T-helper 17 cell (primary cell): ENCODE measurements around the gene ANAPC2. TPM values are rescaled to one million over a fixed set of nuclear protein-coding genes. Genes with fewer than 3 reads are reported as not detected.

Source experiments
- ATAC-seq: fragments of 150-1000 bp; cut with Tn5 transposase; 2 replicates; pipeline ENCODE4 v1.10.0; 2021; ENCODE audit warnings: mild to moderate bottlenecking, moderate library complexity
- DNase-seq, 3 donors: peaks; one replicate each; pipeline versions ENCODE4 v3.0.0 to v3.0.0-alpha.2; 2020 to 2021
- H3K9me3 ChIP-seq: one replicate; pipeline ENCODE4 v1.7.0; 2013; ENCODE audit warnings: low read length, mild to moderate bottlenecking; ENCODE audit not compliant: control insufficient read depth, poor library complexity, severe bottlenecking
- H3K27ac Mint-ChIP-seq: one replicate; pipeline ENCODE4 v1.8.0; 2022; ENCODE audit warnings: mild to moderate bottlenecking, moderate library complexity, mixed read lengths
- H3K27me3 Mint-ChIP-seq: one replicate; pipeline ENCODE4 v1.8.0; 2022; ENCODE audit warnings: mixed read lengths
- H3K36me3 Mint-ChIP-seq: one replicate; pipeline ENCODE4 v1.8.0; 2022; ENCODE audit warnings: low read depth, mixed read lengths
- H3K4me1 Mint-ChIP-seq: one replicate; pipeline ENCODE4 v1.8.0; 2022; ENCODE audit warnings: mild to moderate bottlenecking, mixed read lengths
- H3K4me3 Mint-ChIP-seq: one replicate; pipeline ENCODE4 v1.8.0; 2022; ENCODE audit warnings: mild to moderate bottlenecking, moderate library complexity, mixed read lengths
- total RNA-seq, 4 donors: library from RNA in 2 of 4; stranded (reverse) in 2 of 4; gene quantifications; one replicate each; pipeline ENCODE4 v1.2.3 and lab custom pipeline; 2022 to 2026

The ANAPC2 gene
- total RNA-seq, 2 donors from 2014 or later, result 114 to 116 TPM

DNA sequence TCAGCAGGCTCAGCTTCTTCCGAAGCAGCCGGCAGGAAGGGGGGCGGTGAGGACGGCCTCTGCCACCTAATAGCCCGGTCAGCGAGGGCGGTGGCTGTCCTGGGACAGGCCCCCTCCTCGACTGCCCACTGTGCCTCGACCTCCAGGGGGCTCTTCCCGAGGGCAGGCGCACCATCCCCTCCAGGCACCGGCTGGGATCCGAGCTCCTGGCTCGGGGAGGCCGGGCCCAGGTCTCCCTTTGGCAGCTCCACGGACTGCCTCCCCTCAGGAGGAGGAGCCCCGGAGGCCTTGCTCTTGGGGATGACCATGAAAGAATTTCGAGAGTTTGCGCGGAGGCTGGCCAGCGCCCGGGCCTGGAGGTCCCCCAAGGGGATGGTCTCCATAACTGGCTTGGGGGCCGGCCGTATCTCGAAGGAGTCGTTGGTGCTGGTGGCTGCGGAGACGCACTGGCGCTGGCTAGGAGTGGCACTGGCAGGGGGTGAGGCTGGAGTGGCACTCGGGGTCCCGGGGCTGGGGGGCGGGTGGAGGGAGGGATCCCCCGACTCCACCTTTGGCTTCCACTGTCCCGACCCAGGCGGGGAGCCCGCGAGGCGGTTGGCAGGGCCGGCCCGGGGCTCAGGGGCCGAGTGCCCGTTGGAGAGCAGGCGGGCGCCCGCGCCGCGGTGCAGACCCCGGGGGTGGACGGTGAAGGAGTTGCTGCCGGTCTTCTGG lies 11.2 kb upstream of the ANAPC2 start:
- no peaks in the 10 kb centered on the region for H3K9me3 ChIP-seq
- Mint-ChIP-seq H3K36me3 (no peaks in the 10 kb centered on the region), H3K27ac (no peak overlapping the region), H3K27me3 (no peaks in the 10 kb centered on the region), H3K4me1 (peaks cover 17% of the 10 kb centered on the region), H3K4me3 (peak overlapping the region; percentile 86)
- ATAC-seq (no peak), DNase-seq (no peak)

DNA sequence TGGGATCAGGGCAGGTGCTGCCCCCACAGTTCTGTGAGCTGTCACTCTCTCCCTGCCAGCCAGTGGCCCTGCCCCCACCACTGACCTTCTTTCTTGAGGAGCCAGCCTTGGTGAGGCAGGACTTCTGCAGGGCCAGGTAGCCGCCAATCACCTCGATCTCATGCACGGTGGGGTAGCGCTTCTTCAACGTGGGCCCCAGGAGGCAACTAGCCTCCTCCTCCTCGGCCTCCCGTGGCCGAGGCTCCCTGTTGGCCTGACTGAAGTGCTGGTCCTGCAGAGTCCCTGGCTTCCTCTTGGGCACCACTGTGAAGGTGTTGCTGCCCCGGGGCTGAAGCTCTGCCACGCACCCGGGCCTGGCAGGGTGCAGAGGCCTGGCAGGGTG lies 10.5 kb upstream of the ANAPC2 start:
- Mint-ChIP-seq H3K27ac (no peak overlapping the region), H3K4me1 (peaks cover 16% of the 10 kb centered on the region), H3K36me3 (no peaks in the 10 kb centered on the region), H3K4me3 (peak overlapping the region; percentile 1), H3K27me3 (no peaks in the 10 kb centered on the region)
- no peaks in the 10 kb centered on the region for H3K9me3 ChIP-seq
- DNase-seq, result no peak
- ATAC-seq, result no peak

DNA sequence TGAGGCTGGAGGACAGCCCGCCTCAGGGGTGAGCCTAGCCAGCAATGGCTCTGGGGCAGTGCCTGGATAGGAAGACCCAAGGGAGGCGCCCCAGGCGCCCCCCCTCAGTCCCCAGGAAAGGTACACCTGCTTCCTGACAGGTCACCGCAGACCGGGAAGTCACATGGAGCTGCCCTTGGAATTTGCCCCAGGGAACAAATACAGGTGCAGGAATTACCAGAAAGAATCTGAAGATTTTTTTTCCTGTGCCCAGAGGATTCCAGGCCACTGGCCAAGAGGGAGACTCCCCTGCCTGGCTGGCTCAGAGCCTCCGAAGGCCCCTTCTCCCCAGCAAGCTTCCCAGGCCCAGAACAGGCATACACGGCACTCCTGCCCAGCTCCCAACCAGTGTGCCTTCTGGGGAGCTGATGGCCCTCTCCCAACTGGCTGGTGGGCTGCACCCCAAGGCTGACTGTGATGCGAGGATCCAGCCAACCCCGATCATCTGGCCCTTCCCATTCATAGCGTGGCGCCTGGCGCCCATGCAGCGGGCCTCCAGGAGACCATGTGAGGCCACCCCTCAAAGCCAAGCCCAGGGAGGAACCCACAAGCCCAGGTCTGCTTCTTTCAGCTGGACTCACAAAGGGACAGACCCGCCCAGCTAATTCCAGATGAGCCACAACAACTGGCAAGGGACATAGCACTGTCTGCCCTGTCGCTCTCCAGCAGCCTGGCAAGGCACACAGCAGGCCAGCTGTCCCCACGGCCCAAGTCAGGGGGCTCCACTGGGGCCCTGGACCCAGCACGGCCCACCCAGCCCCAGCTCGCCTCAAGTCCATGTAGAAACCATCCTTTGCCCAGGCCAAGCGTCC lies 9.9 kb upstream of the ANAPC2 start:
- Mint-ChIP-seq H3K36me3 (no peaks in the 10 kb centered on the region), H3K4me1 (peaks cover 16% of the 10 kb centered on the region), H3K4me3 (peak overlapping the region; percentile 1), H3K27me3 (no peaks in the 10 kb centered on the region), H3K27ac (no peak overlapping the region)
- ATAC-seq (no peak), DNase-seq (no peak)
- no peaks in the 10 kb centered on the region for H3K9me3 ChIP-seq

DNA sequence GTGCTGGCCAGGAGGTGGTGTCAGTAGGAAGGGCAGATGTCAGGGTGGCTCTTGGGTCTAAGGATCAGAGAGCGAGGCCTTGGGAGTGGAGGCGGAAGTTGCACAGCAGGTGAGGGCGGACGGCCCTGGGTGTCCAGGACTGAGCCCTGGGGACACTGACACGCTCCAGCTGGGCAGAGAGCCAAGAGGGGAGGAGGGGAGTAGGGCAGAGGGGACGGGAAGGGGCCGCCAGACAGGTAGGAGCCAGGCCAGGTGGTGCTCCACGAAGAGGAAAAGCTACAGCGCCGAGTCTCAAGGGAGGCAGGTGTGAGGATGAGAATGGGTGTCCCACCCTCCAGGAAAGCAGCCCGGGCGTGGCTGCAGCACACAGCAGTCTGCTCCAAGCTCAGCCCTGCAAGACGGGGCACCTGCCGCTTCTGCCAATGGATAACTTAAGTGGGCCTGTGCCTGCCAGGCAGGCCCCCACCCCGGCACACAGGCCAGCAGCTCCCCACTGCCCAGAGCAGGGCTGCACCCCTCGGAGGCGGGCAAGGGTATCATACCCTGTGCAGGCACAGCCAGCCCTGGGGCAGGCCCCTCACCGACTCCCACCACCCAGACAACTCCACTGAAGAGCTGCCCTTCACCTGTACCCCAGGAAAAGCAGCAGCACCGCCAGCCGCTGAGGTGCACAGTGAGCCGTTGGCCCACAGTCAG lies 7.3 kb upstream of the ANAPC2 start:
- ATAC-seq (no peak), DNase-seq (no peak)
- no peaks in the 10 kb centered on the region for H3K27me3 Mint-ChIP-seq
- no peaks in the 10 kb centered on the region for H3K36me3 Mint-ChIP-seq
- no peak overlapping the region for H3K27ac Mint-ChIP-seq
- no peak overlapping the region for H3K4me3 Mint-ChIP-seq
- H3K4me1 Mint-ChIP-seq, result peaks cover 8% of the 10 kb centered on the region
- no peaks in the 10 kb centered on the region for H3K9me3 ChIP-seq

DNA sequence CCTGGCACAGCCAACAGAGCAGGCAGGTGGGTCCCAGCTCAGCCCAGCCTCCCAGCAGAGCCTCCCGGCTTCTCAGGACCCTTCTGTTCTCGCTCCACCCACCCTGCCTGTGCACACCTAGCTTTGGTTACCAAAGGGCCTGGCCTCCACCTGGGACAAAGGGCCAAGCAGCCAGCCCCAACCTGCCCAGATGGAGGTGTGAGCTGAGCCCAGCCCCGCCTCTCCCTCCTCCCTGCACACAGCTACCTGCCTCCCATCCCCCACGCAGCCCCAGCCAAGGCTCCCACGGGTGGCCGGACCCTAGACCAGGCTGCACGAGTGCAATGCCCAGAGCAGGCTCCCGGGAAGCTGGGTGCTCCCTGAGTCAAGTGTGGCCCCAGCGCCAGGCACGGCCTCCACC lies 6.5 kb upstream of the ANAPC2 start:
- Mint-ChIP-seq H3K36me3 (no peaks in the 10 kb centered on the region), H3K4me1 (peaks cover 11% of the 10 kb centered on the region), H3K27ac (no peak overlapping the region), H3K27me3 (no peaks in the 10 kb centered on the region), H3K4me3 (no peak overlapping the region)
- H3K9me3 ChIP-seq, result no peaks in the 10 kb centered on the region
- ATAC-seq (no peak), DNase-seq (no peak)

DNA sequence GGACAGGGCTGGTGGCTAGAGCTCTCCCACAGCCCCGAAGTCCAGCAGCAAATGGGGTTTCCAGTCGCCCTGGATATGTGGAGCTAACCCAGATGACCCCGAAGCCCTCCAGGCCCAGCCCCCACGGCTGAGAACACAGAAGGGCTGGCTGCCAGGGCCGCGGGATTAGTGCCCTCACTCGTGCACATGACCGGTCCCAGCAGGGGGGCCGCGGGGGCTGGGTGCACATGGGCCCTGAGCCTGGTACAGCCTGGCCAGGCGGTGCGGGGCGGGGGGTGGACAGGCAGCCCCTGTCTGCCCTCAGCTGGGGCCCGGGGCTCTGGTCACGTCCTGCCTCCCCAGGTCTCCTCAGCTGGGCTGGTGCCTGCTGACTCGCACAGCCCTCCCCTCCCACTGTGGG lies 6.0 kb upstream of the ANAPC2 start:
- H3K4me3 Mint-ChIP-seq, result no peak overlapping the region
- DNase-seq (no peak), ATAC-seq (no peak)
- no peaks in the 10 kb centered on the region for H3K27me3 Mint-ChIP-seq
- no peaks in the 10 kb centered on the region for H3K36me3 Mint-ChIP-seq
- H3K4me1 Mint-ChIP-seq, result peaks cover 12% of the 10 kb centered on the region
- no peak overlapping the region for H3K27ac Mint-ChIP-seq
- no peaks in the 10 kb centered on the region for H3K9me3 ChIP-seq

DNA sequence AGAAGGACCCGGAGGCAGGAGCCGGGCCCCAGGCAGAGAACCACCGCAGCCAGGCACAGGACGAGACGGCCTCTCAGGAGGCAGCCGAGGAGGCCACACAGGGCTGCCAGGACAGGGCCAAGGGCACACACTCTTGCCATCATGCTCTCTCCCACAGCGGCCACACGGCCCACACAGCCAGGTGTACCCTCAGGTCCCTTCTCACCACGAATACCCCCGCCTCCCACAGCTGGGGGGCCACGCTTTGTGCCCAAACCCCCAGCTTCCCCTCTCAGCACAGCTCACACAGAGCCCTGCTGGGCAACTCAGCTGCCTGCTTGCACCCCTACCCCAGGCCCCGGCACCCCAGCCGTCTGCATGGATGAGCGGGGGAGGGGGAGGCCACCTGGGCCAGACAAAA lies 5.4 kb upstream of the ANAPC2 start:
- H3K9me3 ChIP-seq, result no peaks in the 10 kb centered on the region
- no peak for DNase-seq
- no peak for ATAC-seq
- Mint-ChIP-seq H3K4me1 (peaks cover 17% of the 10 kb centered on the region), H3K36me3 (no peaks in the 10 kb centered on the region), H3K27ac (no peak overlapping the region), H3K27me3 (no peaks in the 10 kb centered on the region), H3K4me3 (no peak overlapping the region)

DNA sequence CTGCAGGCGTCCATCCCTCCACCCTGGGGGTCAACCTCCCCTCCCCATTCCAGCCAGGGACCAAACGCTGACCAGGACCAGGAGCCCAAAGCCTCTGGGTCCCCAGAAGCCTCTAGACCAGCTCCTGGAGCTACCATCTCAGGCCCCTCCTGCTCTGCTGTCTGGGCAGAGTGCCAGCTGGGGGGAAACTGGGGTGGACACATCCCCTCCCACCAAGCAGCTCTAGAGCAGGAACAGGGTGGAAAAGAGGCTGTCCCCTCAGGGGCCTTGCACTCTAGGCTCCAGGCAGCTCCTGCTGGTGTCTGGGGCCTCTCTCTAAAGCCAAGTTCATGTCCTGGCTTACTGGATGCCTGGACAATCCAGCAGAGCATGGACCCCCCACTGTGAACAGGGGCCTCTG lies 4.5 kb upstream of the ANAPC2 start:
- DNase-seq (no peak), ATAC-seq (no peak)
- Mint-ChIP-seq H3K27me3 (no peaks in the 10 kb centered on the region), H3K27ac (no peak overlapping the region), H3K4me1 (peaks cover 21% of the 10 kb centered on the region), H3K4me3 (no peak overlapping the region), H3K36me3 (no peaks in the 10 kb centered on the region)
- H3K9me3 ChIP-seq, result no peaks in the 10 kb centered on the region

DNA sequence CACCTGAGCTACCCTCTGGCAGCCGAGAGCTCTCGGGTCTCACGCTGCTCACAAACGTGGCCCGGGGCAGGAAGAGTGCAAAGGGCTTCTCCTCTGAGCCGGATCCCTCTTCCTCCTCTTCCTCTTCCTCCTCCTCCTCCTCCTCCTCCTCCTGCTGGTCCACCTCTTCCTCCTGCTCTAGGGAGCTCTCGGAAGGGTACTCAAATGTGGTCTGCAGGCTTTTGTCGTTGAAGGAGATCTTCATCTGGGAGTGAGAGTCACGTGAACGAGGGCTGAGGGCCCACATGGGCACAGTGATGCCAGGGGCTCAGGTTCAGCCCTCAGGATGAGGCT lies 4.1 kb upstream of the ANAPC2 start:
- Mint-ChIP-seq H3K27me3 (no peaks in the 10 kb centered on the region), H3K4me1 (peaks cover 24% of the 10 kb centered on the region), H3K4me3 (no peak overlapping the region), H3K27ac (no peak overlapping the region), H3K36me3 (no peaks in the 10 kb centered on the region)
- no peak for DNase-seq
- H3K9me3 ChIP-seq, result no peaks in the 10 kb centered on the region
- no peak for ATAC-seq

DNA sequence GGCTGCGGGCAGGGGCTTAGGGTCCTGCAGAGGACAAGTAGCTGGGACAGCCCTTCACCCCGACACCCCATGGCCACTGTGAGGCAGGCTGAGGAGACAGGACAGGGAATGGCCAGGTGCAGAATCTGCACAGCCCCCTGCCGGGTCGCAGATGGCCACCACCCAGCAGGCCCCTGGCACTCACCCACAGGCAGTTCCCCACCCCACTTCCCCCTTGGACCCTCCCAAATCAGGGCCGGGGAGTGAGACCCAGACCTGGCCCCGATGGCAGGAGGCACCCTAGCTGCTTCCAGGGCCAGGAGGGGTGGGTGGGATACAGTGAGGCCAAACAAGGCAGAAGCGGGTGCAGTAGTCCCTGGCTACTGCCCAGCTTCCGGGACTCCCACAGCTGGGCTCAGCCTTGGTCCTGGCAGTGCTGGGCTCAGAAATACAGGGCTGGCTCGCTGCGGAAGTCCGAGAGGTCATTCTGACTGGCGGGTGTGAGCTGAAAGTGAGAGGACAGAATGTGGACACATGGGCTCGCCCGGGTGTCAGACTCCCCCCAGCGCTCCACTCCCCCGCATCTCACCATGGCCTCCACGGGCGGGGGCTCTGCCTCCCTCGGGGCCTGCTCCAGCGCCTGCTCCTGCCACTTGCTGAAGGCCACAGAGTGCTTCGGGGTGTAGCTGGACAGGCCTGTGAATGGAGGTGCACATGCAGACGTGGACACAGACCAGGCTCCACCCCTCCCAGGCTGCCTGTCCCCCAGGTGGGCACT lies 3.5 kb upstream of the ANAPC2 start:
- H3K9me3 ChIP-seq, result no peaks in the 10 kb centered on the region
- H3K36me3 Mint-ChIP-seq, result no peaks in the 10 kb centered on the region
- H3K27me3 Mint-ChIP-seq, result no peaks in the 10 kb centered on the region
- no peak overlapping the region for H3K27ac Mint-ChIP-seq
- DNase-seq (no peak), ATAC-seq (no peak)
- H3K4me1 Mint-ChIP-seq, result peaks cover 24% of the 10 kb centered on the region
- H3K4me3 Mint-ChIP-seq, result no peak overlapping the region

DNA sequence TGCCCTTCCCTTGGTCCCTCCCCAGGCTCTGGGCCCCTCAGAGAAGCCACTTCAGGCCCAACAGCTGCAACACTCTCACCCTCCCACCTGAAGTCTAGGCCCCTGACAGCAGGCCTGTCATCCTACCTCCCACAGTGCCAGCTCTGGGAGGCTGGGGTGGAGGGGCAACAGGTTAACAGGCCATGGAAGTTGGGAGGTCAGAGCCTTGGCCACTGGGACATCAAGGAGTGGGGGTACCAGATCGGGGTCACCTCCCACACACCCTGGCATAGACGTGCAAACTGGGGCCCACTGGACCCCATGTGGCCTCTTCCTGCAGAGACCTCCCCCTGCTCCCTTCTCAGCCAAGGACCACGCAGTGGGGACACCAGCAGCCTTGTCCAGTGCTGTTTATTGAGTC lies 2.9 kb upstream of the ANAPC2 start:
- H3K36me3 Mint-ChIP-seq, result no peaks in the 10 kb centered on the region
- H3K27ac Mint-ChIP-seq, result peak overlapping the region; percentile 82
- no peak for ATAC-seq
- H3K4me3 Mint-ChIP-seq, result peak overlapping the region; percentile 58
- no peak for DNase-seq
- peaks cover 24% of the 10 kb centered on the region for H3K4me1 Mint-ChIP-seq
- H3K27me3 Mint-ChIP-seq, result no peaks in the 10 kb centered on the region
- H3K9me3 ChIP-seq, result no peaks in the 10 kb centered on the region

DNA sequence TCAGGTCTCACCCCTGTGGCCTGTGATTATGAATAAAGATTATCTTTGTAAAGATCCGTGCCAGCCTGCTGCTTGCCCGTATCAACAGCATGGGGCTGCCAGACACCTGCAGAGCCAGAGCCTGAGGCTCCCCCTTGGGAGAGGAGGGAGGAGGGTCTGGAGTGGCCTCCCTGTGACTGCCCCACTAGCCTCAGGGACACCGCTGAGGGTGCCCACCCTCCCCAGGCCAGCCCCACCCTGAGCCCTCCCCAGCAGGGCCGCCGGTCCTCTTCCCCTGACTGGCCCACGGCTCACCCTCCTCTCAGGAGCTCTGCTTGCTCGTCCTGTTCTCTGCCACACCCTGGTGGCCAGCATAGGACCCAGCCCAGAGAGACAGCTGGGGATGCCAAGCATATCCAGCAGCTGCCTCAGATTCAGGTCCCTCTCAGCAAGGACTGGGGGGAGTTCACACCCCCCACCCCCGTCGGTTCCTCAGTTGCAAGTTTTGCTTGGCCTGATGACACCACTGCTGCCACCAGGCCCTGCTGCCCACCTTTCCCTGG lies 2.0 kb upstream of the ANAPC2 start:
- Mint-ChIP-seq H3K27me3 (no peaks in the 10 kb centered on the region), H3K4me1 (peaks cover 23% of the 10 kb centered on the region), H3K36me3 (no peaks in the 10 kb centered on the region), H3K4me3 (peak overlapping the region; percentile 94), H3K27ac (peak overlapping the region; percentile 82)
- DNase-seq (no peak), ATAC-seq (no peak)
- H3K9me3 ChIP-seq, result no peaks in the 10 kb centered on the region
